GM12865 (cell line): ENCODE data around the gene ONECUT3.

Source experiments
- DNase-seq: peaks from one replicate; pipeline ENCODE4 v3.0.0; 2010; ENCODE audit warnings: low read depth
- H3K4me3 ChIP-seq: 2 replicates; pipeline ENCODE4 v1.5.1; 2011; ENCODE audit warnings: mild to moderate bottlenecking, low read depth, low read length, control low read depth
- CTCF ChIP-seq: IDR thresholded peaks from 2 replicates; pipeline ENCODE4 v1.5.1; 2011; ENCODE audit warnings: low read length, control low read depth, low read depth, inconsistent platforms; ENCODE audit not compliant: insufficient read depth; ENCODE audit errors: missing control alignments

Gene ONECUT3

GRCh38 chr19:1728816-1729567 lies 24.3 kb upstream of the ONECUT3 start:
- no peak overlapping the region for H3K4me3 ChIP-seq
- TF ChIP-seq CTCF: no peak
- no peak for DNase-seq

- no peak for TF ChIP-seq CTCF
- no peak overlapping the region for H3K4me3 ChIP-seq
- DNase-seq: no peak
Observed at GRCh38 chr19:1729568-1729925, 23.8 kb upstream of the ONECUT3 start.

GRCh38 chr19:1730157-1730556 lies 23.1 kb upstream of the ONECUT3 start:
- no peak overlapping the region for H3K4me3 ChIP-seq
- no peak for DNase-seq
- no peak for TF ChIP-seq CTCF

DNA sequence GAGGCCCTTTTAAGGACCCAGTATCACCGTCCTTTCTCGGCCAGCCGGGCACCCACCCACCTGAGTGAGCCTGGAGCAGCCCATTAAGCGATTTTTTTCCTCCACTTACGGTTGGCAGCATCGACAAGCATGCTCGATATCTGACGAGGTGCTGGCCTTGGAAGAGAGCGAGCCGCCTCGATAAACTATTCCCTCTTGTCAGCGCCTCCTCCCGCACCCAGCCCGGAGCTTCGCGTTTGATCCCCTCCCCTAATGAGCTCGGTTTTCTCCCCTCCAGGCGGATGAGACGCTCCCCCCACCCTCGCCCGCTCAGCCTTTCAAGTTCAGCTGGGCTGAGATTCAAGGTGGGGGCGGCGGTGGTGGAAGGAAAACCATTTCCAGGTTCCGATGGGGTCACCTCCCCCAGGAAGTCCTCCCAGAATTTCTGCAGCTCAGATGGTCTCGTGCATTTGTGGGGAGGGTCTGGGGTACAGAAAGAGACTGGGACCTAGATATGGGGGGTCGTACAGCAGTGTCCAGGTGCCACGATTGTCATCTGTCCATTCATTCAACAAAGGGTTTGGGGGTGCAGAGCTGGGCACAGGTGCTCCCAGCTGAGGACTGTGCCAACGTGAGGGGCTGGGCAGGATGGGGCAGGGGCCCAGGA lies 18.9 kb upstream of the ONECUT3 start:
- no peak for TF ChIP-seq CTCF
- H3K4me3 ChIP-seq: no peak overlapping the region
- DNase-seq: no peak

DNA sequence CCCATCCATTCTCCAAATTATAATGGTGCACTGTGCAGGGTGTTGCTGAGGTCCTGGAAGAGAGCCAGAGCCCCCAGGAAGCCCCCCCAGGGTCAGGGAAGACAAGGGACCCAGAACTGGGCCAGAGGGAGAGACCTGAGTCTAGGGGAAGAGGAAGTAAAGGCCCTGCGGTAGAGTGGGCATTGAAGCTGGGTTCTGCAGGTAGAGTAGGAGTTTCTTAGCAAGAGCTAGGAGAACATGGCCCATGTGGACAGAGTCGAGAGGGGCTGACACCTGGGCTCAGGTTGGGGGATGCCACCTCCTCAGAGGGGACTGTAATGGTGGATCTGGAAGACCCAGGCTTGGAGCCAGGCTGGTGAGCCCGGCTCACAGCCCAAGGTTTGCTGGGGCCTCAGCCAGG lies 17.0 kb upstream of the ONECUT3 start:
- no peak for DNase-seq
- H3K4me3 ChIP-seq: no peak overlapping the region
- no peak for TF ChIP-seq CTCF

DNA sequence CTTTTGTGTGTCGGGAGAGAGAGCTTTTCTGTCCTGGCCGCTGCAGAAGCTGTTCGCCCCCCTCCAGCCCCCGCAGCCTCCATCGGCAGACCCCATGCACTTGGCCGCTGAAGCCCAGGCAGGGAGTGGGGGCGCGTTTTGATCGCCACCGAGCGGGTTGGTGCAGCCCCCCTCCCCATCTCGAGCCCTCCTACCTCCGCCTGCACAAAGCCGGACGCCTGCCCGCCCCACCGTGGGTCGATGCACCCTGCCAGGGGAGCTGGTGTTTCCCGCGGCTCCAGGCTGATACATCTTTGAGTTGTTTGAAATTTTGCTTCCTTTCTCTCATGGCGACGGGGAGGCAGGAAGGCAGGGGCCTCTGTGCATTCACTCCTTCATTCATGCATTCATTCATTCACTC lies 16.4 kb upstream of the ONECUT3 start:
- TF ChIP-seq CTCF: no peak
- no peak overlapping the region for H3K4me3 ChIP-seq
- no peak for DNase-seq
